NCI-H1694 treated with DMSO at 0.1 percent for 48 hours (cell line): Measurements from ENCODE around the gene PLXDC1.
"Not testable (repeated sequence)": the region's sequence is repeated elsewhere in the genome, so short reads cannot be mapped to it uniquely, and the experiment has no call there.

Experiments used
- DNase-seq: peaks from one replicate; lab custom pipeline; 2025; lab: John Stamatoyannopoulos, UW

Gene PLXDC1

DNA sequence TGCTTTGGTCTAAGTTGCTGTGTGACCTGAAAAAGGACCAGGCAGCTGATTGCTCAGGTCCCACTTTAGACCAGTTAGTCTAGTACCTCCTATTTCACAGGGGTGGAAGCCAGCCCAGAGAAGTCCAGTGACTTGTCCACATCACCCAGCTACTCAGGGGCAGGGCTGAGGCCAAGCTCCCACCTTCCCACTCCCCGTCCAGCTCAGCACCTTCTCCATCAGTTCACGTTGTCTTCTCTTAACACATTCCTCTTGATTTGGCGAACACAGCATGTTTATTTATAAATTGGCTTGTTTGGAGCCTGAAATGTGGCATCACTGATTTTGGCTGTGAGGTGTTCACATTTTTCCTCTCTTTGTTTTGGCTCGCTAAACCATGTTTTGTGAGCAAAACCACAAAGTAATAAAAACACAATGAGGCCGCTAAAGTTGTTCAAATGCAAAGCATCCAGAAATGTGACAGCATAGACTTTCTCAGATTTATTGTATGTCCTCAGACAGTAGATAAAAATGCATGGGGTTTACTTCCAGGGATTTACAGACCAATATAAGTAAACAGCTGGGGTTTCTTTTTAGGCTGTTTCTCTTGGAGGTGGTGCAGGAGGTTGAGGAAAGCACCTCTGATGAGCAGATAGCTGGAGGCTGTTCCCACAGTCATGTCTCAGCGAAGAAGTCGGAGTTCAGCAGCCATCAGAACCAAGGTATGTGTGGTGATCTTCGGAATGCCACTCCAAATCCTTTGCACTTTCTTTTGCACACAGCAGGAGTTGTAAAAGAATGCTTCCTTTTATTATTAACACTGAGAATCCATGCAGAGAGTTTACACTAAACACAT is 88.4 kb downstream of the PLXDC1 start:
- DNase-seq: no peak

DNA sequence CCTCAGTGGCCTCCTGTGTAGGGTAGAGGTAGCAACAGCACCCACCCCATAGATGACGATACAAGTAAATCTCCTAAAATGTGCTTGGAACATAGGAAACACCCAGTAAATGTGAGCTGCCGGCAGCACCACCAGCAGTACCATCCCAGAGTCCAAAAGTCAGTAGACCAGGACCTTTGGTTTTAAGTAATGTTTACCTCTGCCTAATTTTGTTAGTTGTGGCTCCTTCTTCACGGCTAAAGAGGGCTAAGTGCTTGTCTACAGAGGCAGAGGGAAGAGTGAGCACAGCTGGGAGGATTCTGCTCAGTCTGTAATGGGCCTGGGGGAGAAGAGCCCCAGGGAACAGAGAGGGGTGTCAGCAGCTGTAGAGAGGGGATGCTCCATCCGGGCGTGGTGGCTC is 92.9 kb downstream of the PLXDC1 start:
- no peak for DNase-seq

DNA sequence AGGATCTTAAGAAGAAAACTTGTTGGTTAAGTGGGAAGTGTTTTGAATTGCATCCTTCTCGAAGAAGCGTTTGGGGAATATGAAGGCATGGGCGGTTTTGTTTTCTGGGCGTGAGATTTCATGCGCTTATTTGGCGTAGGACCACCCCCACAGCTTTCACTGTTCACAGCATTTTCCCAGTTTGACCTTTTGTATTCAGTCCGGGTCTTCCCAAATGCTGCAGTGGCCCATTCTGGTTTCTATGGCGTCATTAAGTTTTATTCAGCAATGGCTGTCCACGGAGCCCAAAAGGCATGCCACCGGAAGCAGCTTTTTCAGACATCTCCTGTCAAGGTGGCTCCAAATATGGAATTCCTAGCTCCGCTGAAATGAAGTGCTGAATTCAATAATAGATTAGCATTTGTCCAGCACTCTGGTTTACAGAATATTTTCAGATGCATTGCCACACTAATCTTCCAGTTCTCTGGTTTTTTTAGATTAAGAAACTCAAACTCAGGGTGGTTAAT is 93.7 kb downstream of the PLXDC1 start:
- no peak for DNase-seq

DNA sequence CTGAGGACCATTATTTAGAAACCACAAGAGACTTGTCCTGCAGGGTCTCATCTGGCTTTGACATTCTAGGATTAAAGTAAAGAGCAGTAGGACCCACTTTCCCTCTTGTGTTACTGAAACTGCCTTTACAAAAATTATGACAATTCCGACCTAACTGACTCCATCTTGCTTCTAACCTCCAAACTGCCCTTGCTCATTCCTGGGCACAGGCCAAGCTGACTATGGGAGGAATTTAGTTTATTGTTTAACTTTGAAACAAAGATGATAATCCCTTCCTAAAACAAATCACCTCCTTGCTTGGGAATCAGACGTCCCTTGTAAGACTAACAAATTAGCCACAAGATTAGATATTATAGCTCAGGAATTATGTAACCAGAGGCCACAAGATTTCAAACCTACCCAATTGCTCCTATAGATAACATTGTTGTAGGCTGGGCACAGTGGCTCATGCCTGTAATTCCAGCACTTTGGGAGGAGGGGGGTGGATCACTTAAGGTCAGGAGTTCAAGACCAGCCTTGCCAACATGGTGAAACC is 97.3 kb downstream of the PLXDC1 start:
- DNase-seq: no peak

DNA sequence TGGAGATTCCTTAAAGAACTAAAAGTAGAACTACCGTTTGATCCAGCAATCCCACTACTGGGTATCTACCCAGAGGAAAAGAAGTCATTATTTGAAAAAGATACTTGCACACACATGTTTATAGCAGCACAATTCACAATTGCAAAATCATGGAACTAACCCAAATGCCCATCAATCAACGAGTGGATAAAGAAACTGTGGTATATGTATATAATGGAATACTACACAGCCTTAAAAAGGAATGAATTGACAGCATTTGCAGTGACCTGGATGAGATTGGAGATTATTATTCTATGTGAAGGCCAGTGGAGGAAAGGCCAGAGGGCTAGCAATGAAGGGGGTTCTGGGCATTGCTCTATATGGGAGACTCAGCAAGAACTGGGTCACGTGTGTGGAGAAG is 99.0 kb downstream of the PLXDC1 start:
- DNase-seq: not testable (repeated sequence)

DNA sequence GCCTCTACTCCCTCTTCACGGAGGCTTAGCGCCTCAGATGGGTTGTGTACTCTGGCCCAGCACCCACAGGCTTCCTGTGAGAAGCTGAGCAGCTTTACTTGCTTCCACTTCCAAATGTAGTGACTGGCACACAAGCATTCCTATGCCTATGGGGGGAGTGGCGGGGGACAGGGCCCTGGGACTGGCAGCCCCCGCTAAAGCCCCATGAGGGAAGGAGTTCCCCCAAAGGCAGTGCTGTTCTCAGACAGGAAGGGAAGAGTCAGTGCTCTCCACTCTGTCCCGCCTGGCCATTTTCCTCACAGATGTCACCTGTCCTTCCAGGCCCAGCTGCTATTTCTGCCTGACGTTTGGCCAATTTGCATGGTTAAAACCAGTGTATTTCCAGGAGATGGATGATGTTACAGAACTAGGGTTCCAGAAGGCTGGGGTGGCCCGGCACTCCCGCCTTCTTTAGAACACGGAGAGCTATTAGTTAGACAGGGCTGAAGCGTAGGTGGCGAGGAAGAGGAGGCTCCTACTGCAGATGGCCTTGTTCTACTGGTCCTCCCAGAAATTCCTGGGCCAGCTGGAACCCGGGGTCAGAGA is 100.3 kb downstream of the PLXDC1 start:
- peak; percentile 4 for DNase-seq

DNA sequence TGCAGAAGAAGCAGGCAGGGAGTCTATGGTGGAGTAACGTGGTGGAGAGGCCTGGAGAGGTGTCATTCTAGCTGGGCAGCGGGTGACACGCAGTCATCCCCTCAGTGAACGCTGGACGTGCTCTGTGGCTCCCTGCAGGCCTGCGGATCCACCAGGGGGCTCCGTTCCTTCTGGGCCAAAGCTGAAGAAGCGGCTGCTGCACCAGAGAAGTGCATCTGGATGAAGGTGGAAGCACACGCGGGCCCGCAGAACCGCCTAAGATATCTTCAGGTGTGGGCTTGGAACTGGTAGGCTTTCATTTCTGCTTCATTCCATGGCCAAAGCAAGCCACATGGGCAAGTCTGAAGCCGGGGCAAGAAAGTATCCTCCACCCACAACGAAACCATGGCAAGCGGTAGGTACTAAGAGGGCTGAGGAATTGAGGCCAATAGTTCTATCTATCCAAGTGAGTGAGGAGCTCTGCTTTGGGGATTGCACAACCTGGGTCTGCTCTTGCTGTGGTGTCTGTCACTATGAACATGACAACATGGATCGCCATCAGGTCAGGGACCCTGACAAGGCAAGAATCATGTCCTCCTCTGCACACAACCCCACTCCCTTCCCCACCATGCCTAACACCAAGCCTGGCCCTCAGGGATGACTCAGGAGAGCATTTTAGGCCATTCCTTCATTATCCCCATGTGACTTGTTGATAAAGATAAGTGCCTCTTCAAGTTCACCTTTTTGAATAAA is 105.3 kb downstream of the PLXDC1 start:
- no peak for DNase-seq

DNA sequence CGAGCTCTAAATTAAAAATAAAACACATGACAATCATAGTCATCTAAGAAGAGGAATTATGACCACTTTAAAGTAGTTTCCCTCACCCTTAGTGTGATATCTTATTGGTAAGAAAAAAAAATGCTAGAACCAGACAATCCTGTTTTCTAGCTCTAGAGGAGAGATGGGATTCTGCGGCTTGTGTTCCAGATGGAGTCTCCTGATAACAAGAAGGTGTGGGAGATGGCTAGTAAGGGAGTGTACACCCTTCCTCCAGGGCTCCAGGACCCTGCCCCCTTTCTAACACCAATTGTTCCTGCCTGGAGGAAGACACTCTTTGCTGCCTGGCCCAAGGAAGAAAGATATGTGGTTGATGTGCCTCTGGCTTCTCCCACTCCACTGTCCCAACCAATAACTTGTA is 115.4 kb downstream of the PLXDC1 start:
- no peak for DNase-seq

DNA sequence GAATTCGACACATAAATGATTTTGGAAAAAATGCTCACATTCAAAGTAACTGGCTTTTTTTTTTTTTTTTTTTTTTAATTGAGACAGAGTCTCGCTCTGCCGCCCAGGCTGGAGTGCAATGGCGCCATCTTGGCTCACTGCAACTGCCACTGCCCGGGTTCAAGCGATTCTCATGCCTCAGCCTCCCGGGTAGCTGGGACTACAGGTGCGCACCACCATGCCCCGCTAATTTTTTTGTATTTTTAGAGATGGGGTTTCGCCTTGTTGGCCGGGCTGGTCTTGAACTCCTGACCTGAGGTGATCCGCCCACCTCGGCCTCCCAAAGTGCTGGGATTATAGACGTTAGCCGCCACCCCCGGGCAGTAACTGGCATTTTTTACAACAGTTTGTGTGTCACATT is 115.9 kb downstream of the PLXDC1 start:
- DNase-seq: not testable (repeated sequence)

DNA sequence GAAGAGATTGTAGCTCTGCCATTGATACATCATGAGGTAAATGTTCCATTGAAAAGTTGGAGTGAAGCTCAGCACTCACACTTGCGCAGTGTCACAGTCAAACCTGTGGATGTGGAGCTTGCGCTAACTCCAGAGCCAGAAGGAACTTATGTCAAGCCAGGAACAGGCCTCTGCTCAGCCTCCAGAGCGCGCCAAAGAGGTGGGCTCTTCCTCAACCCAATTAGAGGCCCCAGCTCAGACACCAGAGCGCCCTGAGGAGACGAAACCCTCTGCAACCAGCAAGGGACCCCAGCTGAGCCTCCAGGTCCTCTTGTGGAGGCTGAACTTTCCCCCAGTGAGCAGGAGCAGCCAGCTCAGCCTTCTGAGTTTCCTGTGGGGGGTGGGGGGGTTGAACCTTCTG is 122.7 kb downstream of the PLXDC1 start:
- no peak for DNase-seq

DNA sequence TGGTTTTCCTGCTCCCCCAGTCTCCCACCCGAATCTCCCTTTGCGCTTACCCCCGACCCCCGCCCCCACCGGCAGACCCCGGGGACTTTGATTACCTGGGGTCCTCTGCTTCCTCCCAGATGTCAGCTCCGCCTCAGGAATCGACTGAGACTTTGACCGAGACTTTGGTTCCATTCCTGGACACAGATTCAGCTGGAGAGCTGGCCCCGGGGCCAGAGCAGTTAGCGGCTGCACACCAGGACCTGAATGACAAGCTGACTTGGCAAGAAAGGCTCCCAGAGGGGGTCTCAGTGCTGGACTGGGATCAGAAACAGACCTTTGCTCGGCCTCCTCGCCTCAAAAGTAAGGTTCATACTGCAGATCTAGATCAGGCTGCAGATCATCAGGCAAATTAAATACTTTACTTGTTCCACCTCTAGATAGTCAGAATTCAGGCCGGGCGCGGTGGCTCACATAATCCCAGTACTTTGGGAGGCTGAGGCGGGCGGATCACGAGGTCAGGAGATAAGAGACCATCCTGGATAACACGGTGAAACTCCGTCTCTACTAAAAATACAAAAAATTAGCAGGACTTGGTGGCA is 123.9 kb downstream of the PLXDC1 start:
- no peak for DNase-seq

DNA sequence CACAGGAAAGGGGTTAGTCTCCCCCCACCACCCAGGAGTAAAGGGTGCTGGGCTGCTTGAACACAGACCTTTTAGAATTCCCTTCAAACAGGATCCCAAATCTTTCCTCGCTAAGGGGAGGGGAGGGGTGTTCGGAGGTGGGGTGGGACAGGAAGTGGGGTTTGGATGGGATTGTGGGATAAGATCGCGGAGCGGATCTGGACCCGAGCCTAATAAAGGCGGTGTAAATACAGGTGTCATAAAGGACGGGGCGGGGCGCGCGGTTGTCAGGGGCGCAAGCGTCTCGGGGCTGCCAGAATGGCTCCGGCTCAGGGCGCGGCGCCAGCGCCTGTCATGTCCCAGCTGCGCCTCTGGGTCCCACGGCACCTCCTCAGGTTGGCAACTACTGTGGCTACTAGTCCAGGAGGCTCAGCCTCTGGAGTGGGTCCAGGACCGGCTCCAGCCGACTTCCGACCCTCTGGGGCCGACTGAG is 124.4 kb downstream of the PLXDC1 start:
- peak; percentile 30 for DNase-seq

DNA sequence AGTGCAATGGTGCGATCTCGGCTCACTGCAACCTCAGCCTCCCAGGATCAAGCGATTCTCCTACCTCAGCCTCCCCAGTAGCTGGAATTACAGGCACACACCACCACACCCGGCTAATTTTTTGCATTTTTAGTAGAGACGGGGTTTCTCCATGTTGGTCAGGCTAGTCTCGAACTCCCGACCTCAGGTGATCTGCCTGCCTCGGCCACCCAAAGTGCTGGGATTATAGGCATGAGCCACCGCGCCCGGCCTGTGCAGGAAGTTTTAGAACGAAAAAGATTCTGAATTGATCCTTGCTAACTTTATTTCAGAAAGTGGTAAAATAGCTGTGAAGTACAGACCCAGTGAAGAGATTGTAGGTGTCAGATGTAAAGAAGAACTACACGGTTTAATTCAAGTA is 125.1 kb downstream of the PLXDC1 start:
- not testable (repeated sequence) for DNase-seq

DNA sequence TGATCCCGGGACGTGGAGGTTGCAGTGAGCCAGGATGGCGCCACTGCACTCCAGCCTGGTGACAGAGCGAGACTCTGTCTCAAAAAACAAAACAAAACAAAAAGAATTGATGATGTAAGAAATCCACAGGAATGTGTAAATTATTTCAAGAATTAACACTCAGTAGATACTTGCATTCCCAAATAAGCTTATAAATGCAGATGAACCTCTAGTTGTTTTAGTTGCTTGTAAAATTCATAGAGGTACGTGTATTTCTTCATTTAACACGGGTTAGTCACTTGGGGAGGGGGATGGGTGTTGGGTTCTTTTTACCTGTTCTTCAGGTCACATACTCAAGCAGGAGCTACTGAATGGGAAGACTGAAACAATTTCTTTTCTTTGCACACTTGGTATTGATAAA is 128.5 kb downstream of the PLXDC1 start:
- DNase-seq: no peak

DNA sequence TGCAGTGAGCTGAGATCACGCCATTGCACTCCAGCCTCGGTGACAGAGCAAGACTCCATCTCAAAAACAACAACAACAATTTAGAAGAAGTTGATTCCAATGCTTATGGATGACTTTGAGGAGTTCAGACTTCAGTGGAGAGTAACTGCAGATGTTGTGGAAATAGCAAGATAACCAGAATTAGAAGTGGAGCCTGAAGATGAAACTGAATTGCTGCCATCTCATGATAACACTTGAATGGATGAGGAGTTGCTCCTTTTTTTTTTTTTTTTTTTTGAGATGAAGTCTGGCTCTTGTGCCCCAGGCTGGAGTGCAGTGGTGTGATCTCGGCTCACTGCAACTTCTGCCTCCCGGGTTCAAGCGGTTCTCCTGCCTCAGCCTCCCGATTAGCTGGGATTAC is 131.4 kb downstream of the PLXDC1 start:
- DNase-seq: not testable (repeated sequence)

DNA sequence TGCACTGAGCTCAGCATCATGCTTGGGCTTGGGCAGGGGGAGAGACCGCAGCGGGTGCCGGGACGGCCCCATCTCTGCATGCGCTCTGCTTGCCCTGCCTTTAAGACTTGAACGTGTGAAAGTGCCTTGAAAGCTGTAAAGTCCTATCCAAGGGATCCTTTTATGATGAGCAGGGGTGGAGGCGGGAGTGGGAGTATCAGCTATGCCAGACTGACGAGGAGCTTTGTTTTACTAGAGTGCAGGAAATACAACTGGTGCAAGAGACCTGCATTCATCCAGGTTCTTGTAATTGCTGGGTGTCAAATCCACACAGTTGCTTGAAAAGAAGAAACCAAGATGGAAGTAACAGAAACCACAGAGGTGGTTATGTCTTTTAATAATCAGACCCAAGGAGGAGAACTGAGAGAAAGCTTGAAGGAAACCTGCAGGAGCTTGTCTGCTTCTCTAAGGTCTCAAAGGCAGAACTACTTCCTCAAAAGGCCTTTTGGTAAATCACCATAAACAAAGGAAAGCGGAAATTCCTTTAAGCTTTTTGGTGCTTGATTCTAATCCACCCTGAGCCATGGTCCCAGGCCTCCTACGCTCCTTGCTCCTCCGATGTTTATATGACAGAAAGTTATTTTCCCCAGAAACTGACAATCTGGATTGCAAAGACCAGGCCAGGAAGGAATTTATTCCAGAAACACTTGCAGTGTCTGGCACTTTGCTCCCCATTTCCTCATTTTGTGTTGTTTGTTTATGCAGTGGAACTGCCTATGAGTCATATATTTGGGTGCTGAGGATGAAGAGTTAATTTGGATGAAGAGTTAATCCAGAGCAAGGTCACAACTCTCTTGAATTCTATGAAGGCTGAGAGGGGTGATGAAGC is 132.9 kb downstream of the PLXDC1 start:
- DNase-seq: no peak

DNA sequence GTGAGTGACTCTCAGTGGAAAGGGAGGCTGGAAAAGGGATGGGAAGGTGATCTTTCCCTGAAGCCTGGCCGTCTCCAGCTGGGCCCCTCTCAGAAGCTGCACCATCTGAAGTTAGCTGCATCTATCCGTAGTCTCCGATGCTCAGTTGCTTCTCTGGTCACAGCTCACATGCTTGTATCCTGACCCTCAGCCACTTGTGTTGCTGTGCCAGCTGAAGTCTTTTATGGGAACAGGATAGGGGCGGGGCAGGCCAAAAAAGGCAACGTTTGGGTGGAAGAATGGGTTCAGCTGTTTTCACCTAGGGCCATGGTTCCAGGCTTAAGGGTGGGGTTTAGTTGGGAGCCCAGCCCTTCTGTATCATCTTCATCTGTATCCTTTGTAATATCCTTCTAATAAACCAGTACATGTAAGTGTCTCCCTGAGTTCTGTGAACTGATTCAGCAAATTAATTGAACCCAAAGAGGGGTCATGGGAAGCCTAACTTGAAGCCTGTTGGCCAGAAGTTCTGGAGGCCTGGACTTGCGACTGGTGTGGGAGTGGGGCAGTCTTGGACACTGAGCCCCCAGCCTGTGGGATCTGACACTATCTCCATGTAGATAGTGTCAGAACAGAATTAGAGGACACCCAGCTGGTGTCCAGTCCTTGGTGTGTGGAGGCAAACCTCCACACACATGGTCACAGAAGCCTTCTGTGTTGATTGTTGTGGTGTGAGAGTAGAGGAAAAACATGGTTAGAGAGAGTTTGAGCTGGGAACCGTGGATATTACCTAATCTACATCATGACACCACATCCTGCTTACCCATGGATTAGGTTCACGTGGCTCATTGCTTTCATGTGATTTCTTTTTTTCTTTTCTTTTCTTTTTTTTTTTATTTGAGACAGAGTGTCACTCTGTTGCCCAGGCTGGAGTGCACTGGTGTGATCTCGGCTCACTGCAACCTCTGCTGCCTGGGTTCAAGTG is 135.0 kb downstream of the PLXDC1 start:
- no peak for DNase-seq

DNA sequence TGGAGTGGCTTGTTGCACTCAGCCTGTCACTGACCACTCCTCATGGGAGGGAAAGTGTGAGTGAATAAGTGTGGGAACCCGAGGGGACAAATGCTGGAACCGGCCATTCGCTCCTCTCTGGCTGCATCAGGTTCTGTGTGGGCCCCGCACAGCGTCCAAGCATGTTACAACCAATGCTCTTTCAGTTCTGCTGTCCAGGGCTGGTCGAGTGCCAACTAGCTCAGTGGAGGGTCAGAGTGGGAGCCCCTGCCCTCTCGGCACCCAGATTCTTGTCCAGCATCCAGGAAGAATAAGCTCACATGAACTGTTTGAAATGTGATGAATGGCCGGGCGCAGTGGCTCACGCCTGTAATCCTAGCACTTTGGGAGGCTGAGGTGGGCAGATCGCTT is 135.9 kb downstream of the PLXDC1 start:
- no peak for DNase-seq

DNA sequence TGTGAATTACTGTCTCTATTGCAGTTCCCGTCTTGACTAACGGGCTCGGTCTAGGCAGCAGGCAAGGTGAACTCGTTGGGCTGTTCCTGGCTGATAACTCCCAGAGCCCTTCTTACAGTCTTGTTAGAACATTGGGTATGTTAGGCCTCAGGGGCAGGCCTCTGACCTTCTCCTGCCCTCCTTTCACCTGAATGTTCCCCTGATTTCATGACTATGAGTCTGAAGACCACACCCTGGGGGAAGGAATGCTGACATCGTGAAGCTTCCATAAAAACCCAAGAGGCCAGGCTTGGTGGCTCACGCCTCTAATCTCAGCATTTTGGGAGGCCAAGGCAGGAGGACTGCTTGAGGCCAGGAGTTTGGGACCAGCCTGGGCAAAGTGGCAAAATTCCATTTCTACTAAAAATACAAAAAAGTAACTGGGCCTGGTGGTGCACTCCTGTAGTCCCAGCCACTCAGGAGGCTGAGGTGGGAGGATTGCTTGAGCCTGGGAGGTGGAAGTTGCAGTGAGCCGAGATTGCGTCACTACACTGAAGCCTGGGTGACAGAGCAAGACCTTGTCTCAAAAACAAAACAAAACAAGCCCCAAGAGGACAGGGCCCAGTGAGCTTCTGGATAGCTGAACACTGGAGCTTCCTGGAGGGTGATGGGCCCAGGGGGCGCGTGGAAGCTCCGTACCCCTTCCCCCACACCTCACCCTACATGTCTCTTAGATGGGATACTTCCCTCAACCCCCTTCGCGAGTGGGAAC is 136.5 kb downstream of the PLXDC1 start:
- DNase-seq: no peak
